Kidney (tissue), 22 donors: ENCODE data around the gene PTEN. TPM values are rescaled to one million over a fixed set of nuclear protein-coding genes. Genes with fewer than 3 reads are reported as not detected.

Experiments used
- DNase-seq, 5 donors: peaks; one replicate each; pipeline ENCODE4 v3.0.0-alpha.2; 2013 to 2020
- FAIRE-seq: peaks from 2 replicates; lab custom pipeline; 2012; peaks lifted over from hg19 to GRCh38; lab: Jason Lieb, UNC
- H3K27ac ChIP-seq, 2 donors: one replicate each; pipeline ENCODE4 v1.7.0; 2013; ENCODE audit warnings: low read depth in 2 of 2, low read length in 2 of 2, inconsistent platforms in 1 of 2
- H3K27me3 ChIP-seq: one replicate; pipeline ENCODE4 v1.7.1; 2013; ENCODE audit warnings: low read length, inconsistent platforms; ENCODE audit not compliant: control insufficient read depth, insufficient read depth
- H3K36me3 ChIP-seq, 3 donors: one replicate each; pipeline versions ENCODE4 v1.7.0 to v1.7.1; 2013; ENCODE audit warnings: low read length in 3 of 3, control low read depth in 1 of 3, inconsistent platforms in 1 of 3; ENCODE audit not compliant: insufficient read depth in 3 of 3, control insufficient read depth in 2 of 3
- H3K4me1 ChIP-seq, 3 donors: one replicate each; pipeline versions ENCODE4 v1.7.0 to v1.7.1; 2013; ENCODE audit warnings: low read length in 3 of 3, inconsistent platforms in 1 of 3, low read depth in 1 of 3; ENCODE audit not compliant: control insufficient read depth in 2 of 3, insufficient read depth in 2 of 3
- H3K4me3 ChIP-seq, 3 donors: one replicate each; pipeline versions ENCODE4 v1.7.0 to v1.8.1; 2013; ENCODE audit warnings: low read length in 3 of 3, control low read depth in 1 of 3, inconsistent platforms in 1 of 3
- H3K9ac ChIP-seq, 3 donors: one replicate each; pipeline versions ENCODE4 v1.7.0 to v1.7.1; 2013; ENCODE audit warnings: low read length in 3 of 3, control low read depth in 1 of 3, inconsistent platforms in 1 of 3
- H3K9me3 ChIP-seq, 3 donors: one replicate each; pipeline versions ENCODE4 v1.7.0 to v1.7.1; 2013; ENCODE audit warnings: low read length in 3 of 3, control low read depth in 1 of 3, inconsistent platforms in 1 of 3; ENCODE audit not compliant: control insufficient read depth in 2 of 3, insufficient read depth in 1 of 3
- CTCF ChIP-seq: IDR thresholded peaks from 3 replicates; pipeline ENCODE4 v1.5.1; 2012; ENCODE audit warnings: mild to moderate bottlenecking, moderate library complexity, borderline replicate concordance; ENCODE audit not compliant: insufficient read depth; ENCODE audit errors: extremely low read depth
- intact Hi-C: fragments of 100-400 bp; cut with DNase I; formaldehyde crosslinking; loops from one replicate; pipeline ENCODE4 v1.11.1; 2022
- long read RNA-seq, 10 donors: library from polyadenylated mRNA in 1 of 10; unstranded in 1 of 10; transcript quantifications; one replicate each; pipeline ENCODE4 v2.0.0 and lab custom pipeline, GENCODE V29; 2021 to 2026
- polyA plus RNA-seq: library from polyadenylated mRNA; stranded (reverse); fragments of 350-450 nt; fragmentation: Illumina TruSeq; extraction: RNeasy Lipid Tissue Mini Kit (QIAGEN cat#74804); gene quantifications from one replicate; pipeline ENCODE4 v1.2.3, GENCODE V29; 2014; ENCODE audit warnings: low read depth, low replicate concordance; ENCODE audit not compliant: insufficient read depth
- total RNA-seq: library from RNA; stranded (reverse); fragmentation: NEBNext Ultra II Directional; extraction: Animal tissue kit (Norgen Biotek cat#: 25700); gene quantifications from one replicate; pipeline ENCODE4 v1.2.1, GENCODE V29; 2021
- donor health status: control.
- donor health status: control.
- donor health status: control.
- donor health status: control.
- donor health status: control.
- donor health status: DM: yes; HTN: yes; CAD: no.
- donor health status: Normal renal cell carcinoma (clear cell type).

PTEN gene
- total RNA-seq: 154 TPM
- polyA plus RNA-seq: 22.3 TPM
- long read RNA-seq, donor 1, full-length matches to known transcripts: 4 of 4 reads
- long read RNA-seq, donor 1, partial matches to known transcripts: 0 of 4 reads
- long read RNA-seq, donor 1, other reads (novel, unspliced or antisense): 0 of 4 reads
- long read RNA-seq, donor 2, full-length matches to known transcripts: 5 of 5 reads
- long read RNA-seq, donor 2, partial matches to known transcripts: 0 of 5 reads
- long read RNA-seq, donor 2, other reads (novel, unspliced or antisense): 0 of 5 reads
- long read RNA-seq, donor 3, full-length matches to known transcripts: 8 of 8 reads
- long read RNA-seq, donor 3, partial matches to known transcripts: 0 of 8 reads
- long read RNA-seq, donor 3, other reads (novel, unspliced or antisense): 0 of 8 reads
- long read RNA-seq, donor 4, full-length matches to known transcripts: 8 of 8 reads
- long read RNA-seq, donor 4, partial matches to known transcripts: 0 of 8 reads
- long read RNA-seq, donor 4, other reads (novel, unspliced or antisense): 0 of 8 reads
- long read RNA-seq, donor 5, full-length matches to known transcripts: 2 of 2 reads
- long read RNA-seq, donor 5, partial matches to known transcripts: 0 of 2 reads
- long read RNA-seq, donor 5, other reads (novel, unspliced or antisense): 0 of 2 reads
- long read RNA-seq, donor 6, full-length matches to known transcripts: 3 of 3 reads
- long read RNA-seq, donor 6, partial matches to known transcripts: 0 of 3 reads
- long read RNA-seq, donor 6, other reads (novel, unspliced or antisense): 0 of 3 reads
- long read RNA-seq, donor 7, full-length matches to known transcripts: 83 of 109 reads
- long read RNA-seq, donor 7, partial matches to known transcripts: 13 of 109 reads
- long read RNA-seq, donor 7, other reads (novel, unspliced or antisense): 13 of 109 reads
- long read RNA-seq, donor 8, full-length matches to known transcripts: 4 of 4 reads
- long read RNA-seq, donor 8, partial matches to known transcripts: 0 of 4 reads
- long read RNA-seq, donor 8, other reads (novel, unspliced or antisense): 0 of 4 reads
- long read RNA-seq, donor 9, full-length matches to known transcripts: 5 of 5 reads
- long read RNA-seq, donor 9, partial matches to known transcripts: 0 of 5 reads
- long read RNA-seq, donor 9, other reads (novel, unspliced or antisense): 0 of 5 reads
- long read RNA-seq, donor 10, full-length matches to known transcripts: 7 of 7 reads
- long read RNA-seq, donor 10, partial matches to known transcripts: 0 of 7 reads
- long read RNA-seq, donor 10, other reads (novel, unspliced or antisense): 0 of 7 reads

DNA sequence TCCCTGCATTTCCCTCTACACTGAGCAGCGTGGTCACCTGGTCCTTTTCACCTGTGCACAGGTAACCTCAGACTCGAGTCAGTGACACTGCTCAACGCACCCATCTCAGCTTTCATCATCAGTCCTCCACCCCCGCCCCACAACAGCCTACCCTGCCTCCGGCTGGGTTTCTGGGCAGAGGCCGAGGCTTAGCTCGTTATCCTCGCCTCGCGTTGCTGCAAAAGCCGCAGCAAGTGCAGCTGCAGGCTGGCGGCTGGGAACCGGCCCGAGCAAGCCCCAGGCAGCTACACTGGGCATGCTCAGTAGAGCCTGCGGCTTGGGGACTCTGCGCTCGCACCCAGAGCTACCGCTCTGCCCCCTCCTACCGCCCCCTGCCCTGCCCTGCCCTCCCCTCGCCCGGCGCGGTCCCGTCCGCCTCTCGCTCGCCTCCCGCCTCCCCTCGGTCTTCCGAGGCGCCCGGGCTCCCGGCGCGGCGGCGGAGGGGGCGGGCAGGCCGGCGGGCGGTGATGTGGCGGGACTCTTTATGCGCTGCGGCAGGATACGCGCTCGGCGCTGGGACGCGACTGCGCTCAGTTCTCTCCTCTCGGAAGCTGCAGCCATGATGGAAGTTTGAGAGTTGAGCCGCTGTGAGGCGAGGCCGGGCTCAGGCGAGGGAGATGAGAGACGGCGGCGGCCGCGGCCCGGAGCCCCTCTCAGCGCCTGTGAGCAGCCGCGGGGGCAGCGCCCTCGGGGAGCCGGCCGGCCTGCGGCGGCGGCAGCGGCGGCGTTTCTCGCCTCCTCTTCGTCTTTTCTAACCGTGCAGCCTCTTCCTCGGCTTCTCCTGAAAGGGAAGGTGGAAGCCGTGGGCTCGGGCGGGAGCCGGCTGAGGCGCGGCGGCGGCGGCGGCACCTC is at the start of gene PTEN, which contains the start of gene KLLN:
Gene PTEN (plus strand): TSS at position 573 of the 891 bp plus-strand sequence. CDS start 845 bp downstream, outside the sequence.
Gene KLLN (minus strand): TSS at position 481 of the 891 bp plus-strand sequence. CDS start 1,046 bp downstream, outside the sequence.
- peak within 1 kb of the TSS; percentile 92 to 96 for H3K27ac ChIP-seq
- intact Hi-C loops: no loop called here
- peak within 1 kb of the TSS; percentile 83 to 94 (median 92) for H3K9ac ChIP-seq
- H3K36me3 ChIP-seq: no peaks in the 10 kb centered on the region
- H3K4me1 ChIP-seq: peaks cover 0 to 11% (median 6%) of the 10 kb centered on the region in 3 donors
- no peaks in the 10 kb centered on the region for H3K9me3 ChIP-seq
- H3K4me3 ChIP-seq: peak within 1 kb of the TSS; percentile 97 to 99 (median 97)
- no peak for FAIRE-seq
- TF ChIP-seq CTCF: no peak
- no peaks in the 10 kb centered on the region for H3K27me3 ChIP-seq
- DNase-seq: peak; percentile 95 to 97 (median 97)

DNA sequence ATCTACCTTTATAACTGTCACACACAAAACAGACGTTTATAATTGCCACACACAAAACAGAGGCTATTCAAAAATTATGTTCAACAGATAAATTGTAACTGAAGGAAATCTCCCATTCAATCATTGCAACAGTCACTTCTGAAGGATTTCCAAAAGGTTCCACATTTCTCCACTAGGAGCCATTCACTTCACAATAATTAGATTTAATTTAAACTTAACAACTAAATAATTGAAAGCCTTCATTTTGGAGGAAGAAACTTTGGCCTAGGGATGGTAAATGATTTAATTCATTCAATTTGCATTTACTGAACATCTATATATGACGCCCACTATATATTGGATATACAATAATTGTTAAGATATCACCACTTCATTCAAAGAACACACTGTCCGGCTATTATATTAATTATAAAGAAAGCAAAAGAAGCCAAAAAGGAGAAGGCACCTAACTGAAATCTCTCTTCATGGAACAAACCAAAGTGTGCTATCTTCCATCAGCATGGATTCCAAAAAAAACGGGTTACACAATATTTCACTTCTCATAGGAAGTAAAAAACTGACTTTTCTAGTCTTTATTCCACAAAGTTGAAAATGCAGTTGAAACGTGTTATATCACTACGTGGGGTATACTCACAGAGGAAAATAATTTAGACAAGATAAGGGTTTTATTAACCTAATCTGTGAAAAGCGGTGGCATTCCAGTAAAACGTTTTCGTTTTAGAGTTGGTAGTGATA is 47.1 kb upstream of the PTEN start:
- no peak for TF ChIP-seq CTCF
- DNase-seq: no peak
- intact Hi-C loops: no loop called here
- FAIRE-seq: no peak
- Histone ChIP-seq H3K4me3 (peak overlapping the region in 2 of 3 donors; percentile 70 to 99), H3K9me3 (no peaks in the 10 kb centered on the region), H3K9ac (no peak overlapping the region), H3K36me3 (peaks cover 0 to 2% (median 0%) of the 10 kb centered on the region in 3 donors), H3K4me1 (peaks cover 0 to 5% (median 0%) of the 10 kb centered on the region in 3 donors), H3K27ac (no peak overlapping the region), H3K27me3 (no peaks in the 10 kb centered on the region)
